Measurements from ENCODE around the gene OR5M8.

The OR5M8 gene

DNA sequence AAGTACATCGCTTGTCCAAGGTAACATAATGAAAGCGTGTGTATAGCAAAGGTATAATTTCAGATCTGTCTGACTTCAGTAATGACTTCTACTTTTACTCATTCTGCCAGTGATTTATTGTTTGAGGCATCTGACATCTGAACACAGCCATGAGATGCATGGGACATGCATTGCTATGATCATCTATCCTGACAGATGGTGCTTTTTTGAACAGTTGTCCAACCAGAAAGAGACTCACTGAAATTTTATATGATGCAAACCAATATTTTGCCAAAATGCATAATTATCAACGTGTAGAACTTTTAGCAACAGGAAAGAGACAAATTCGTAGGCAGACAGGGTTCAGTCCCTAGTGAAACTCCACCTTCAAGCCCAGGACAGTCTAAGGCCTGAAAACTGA lies 37.6 kb downstream of the OR5M8 start:
- DNase-seq (ENCODE audit: low spot score), result no peak
- in situ Hi-C loops (cut with MboI; ENCODE audit: low sequenced_read_pairs, unreplicated experiment), result no loop called here
- TF ChIP-seq, protein P1, sequence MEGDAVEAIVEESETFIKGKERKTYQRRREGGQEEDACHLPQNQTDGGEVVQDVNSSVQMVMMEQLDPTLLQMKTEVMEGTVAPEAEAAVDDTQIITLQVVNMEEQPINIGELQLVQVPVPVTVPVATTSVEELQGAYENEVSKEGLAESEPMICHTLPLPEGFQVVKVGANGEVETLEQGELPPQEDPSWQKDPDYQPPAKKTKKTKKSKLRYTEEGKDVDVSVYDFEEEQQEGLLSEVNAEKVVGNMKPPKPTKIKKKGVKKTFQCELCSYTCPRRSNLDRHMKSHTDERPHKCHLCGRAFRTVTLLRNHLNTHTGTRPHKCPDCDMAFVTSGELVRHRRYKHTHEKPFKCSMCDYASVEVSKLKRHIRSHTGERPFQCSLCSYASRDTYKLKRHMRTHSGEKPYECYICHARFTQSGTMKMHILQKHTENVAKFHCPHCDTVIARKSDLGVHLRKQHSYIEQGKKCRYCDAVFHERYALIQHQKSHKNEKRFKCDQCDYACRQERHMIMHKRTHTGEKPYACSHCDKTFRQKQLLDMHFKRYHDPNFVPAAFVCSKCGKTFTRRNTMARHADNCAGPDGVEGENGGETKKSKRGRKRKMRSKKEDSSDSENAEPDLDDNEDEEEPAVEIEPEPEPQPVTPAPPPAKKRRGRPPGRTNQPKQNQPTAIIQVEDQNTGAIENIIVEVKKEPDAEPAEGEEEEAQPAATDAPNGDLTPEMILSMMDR (IDR thresholded peaks at IDR 0.05; ENCODE audit: borderline replicate concordance, control extremely low read depth, extremely low read depth, insufficient read depth, missing control alignments), result no peak

All from GM13976 (cell line).